Prostate gland (tissue), 2 donors: ENCODE results near the gene MAPKAP1. TPM values are rescaled to one million over a fixed set of nuclear protein-coding genes. Genes with fewer than 3 reads are reported as not detected.
A peak's percentile ranks its signal among the peaks of the same experiment; 100 is the strongest.

ENCODE experiments used
- DNase-seq: peaks from one replicate; pipeline ENCODE4 v3.0.0-alpha.2; 2019; ENCODE audit warnings: low spot score
- H3K27ac ChIP-seq, 2 donors: fragments of 200-600 bp; sonication (generic); 2 replicates each; pipeline ENCODE4 v1.5.1; 2017 to 2019
- H3K27me3 ChIP-seq: fragments of 200-600 bp; sonication (generic); replicated peaks from 2 replicates; pipeline ENCODE4 v1.5.1; 2019; ENCODE audit not compliant: insufficient read depth
- H3K36me3 ChIP-seq, 2 donors: fragments of 200-600 bp; sonication (generic); 1 replicate in 1 of 2; 2 replicates in 1 of 2; pipeline versions ENCODE4 v1.5.1 to v1.8.1; 2017 to 2019
- H3K4me1 ChIP-seq: fragments of 200-600 bp; sonication (generic); replicated peaks from 2 replicates; pipeline ENCODE4 v1.5.1; 2019
- H3K4me3 ChIP-seq, 2 donors: fragments of 200-600 bp; sonication (generic); 2 replicates each; pipeline ENCODE4 v1.5.1; 2017 to 2019
- H3K9me3 ChIP-seq: fragments of 200-600 bp; sonication (generic); 2 replicates; pipeline ENCODE4 v1.5.1; 2017
- POLR2A ChIP-seq: fragments of 450-650 bp; IDR thresholded peaks from one replicate; pipeline ENCODE4 v1.6.1; 2016; ENCODE audit warnings: antibody characterized with exemption, mild to moderate bottlenecking
- POLR2AphosphoS5 ChIP-seq: sonication (generic); formaldehyde crosslinking; IDR thresholded peaks from one replicate; pipeline ENCODE4 v1.6.1; 2017; ENCODE audit warnings: antibody characterized with exemption
- WGBS: methylation state at CpG from one replicate; pipeline ENCODE4 v1.1.5; 2018; 5-methylcytosine and 5-hydroxymethylcytosine counted together
- intact Hi-C: fragments of 100-400 bp; cut with DNase I; formaldehyde crosslinking; loops from one replicate; pipeline ENCODE4 v1.14.2; 2022
- total RNA-seq, 2 donors: library from RNA; depleted of rRNA; stranded (reverse); fragments of >200 nt; gene quantifications; one replicate each; pipeline ENCODE4 v1.1.0, GENCODE V29; 2016
- TF ChIP-seq, protein P1 (sequence below), 4 experiments: fragments of 200-600 bp in 2 of 4; fragments of 450-650 bp in 2 of 4; sonication (generic) in 2 of 4; IDR thresholded peaks; 1 replicate in 3 of 4; 2 replicates in 1 of 4; pipeline ENCODE4 v1.5.1; 2016 to 2019; ENCODE audit warnings: antibody characterized with exemption in 4 of 4, mild to moderate bottlenecking in 2 of 4, moderate library complexity in 2 of 4

Gene MAPKAP1
- total RNA-seq, 2 donors from 2014 or later = 62.4 to 91.2 TPM

DNA sequence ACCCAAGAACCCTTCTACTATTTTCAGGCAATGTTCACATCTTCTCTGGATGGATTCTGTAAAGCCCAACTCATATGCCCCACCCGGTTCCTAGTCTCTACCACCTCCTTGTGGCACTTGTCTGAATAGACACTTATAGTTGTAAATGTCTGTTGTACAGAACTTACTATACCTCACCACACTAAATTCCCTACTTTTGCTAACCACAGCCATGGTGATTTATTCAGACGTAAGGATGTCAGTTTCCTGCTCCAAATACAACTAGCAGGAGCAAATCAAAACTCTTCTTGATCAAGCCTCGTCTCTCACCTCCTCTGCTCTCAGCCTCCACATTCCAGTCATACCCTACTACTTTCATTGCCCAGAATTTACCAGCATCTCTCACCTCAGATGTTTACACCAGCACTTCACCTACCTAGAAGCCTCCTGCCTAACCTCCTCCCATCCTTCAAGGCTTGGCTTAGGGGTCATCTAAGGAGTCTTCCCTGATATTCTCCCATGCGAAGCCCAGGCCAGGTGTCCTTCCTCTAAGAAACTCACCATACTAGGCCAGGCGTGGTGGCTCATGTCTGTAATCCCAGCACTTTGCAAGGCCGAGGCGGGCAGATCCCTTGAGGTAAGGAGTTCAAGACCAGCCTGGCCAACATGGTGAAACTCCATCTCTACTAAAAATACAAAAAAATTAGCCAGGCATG, 75.5 kb downstream of the MAPKAP1 start:
- no peaks in the 10 kb centered on the region for H3K36me3 ChIP-seq
- 90% methylated on average over 7 of the region's 7 CpGs for WGBS
- H3K4me1 ChIP-seq = peaks cover 8% of the 10 kb centered on the region
- intact Hi-C loops = loop anchor here (2.0 to 10.0 kb wide), 2 partner anchors 223 to 593 kb away; no protein-coding TSS in a partner anchor
- H3K27ac ChIP-seq = no peak overlapping the region
- no peaks in the 10 kb centered on the region for H3K27me3 ChIP-seq
- peak; percentile 12 for DNase-seq
- no peak overlapping the region for H3K4me3 ChIP-seq
- TF ChIP-seq POLR2A = no peak
- TF ChIP-seq, protein P1, sequence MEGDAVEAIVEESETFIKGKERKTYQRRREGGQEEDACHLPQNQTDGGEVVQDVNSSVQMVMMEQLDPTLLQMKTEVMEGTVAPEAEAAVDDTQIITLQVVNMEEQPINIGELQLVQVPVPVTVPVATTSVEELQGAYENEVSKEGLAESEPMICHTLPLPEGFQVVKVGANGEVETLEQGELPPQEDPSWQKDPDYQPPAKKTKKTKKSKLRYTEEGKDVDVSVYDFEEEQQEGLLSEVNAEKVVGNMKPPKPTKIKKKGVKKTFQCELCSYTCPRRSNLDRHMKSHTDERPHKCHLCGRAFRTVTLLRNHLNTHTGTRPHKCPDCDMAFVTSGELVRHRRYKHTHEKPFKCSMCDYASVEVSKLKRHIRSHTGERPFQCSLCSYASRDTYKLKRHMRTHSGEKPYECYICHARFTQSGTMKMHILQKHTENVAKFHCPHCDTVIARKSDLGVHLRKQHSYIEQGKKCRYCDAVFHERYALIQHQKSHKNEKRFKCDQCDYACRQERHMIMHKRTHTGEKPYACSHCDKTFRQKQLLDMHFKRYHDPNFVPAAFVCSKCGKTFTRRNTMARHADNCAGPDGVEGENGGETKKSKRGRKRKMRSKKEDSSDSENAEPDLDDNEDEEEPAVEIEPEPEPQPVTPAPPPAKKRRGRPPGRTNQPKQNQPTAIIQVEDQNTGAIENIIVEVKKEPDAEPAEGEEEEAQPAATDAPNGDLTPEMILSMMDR (IDR thresholded peaks at IDR 0.05) = peak in 3 of 4 experiments; percentile 49 to 64 (median 53)
- no peaks in the 10 kb centered on the region for H3K9me3 ChIP-seq

DNA sequence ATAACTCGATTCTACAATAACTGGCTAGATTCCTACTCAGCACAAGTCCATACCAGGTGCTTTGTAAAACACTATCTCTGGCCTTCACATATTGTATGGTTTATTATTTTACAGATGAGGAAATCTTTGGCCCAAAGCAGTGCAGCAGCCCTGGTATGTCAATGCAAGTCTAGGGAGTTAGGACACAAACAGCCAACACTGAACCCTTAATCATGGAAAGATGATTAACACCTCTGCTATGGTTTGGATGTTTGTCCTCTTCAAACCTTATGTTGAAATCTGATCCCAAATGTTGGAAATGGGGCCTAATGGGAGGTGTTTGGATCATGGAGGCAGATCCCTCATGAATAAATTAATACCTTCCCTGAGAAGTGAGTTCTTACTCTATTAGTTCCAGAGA, 76.6 kb downstream of the MAPKAP1 start:
- intact Hi-C loops = loop anchor here (2.0 to 10.0 kb wide), 2 partner anchors 222 to 594 kb away; no protein-coding TSS in a partner anchor
- Histone ChIP-seq H3K9me3 (no peaks in the 10 kb centered on the region), H3K27me3 (no peaks in the 10 kb centered on the region), H3K4me3 (no peak overlapping the region), H3K36me3 (no peaks in the 10 kb centered on the region), H3K27ac (no peak overlapping the region), H3K4me1 (peaks cover 8% of the 10 kb centered on the region)
- no peak for DNase-seq
- WGBS = 96% methylated on average over 1 of the region's 1 CpG
- TF ChIP-seq, protein P1 (IDR thresholded peaks at IDR 0.05) = no peak
- TF ChIP-seq POLR2A (no peak), POLR2AphosphoS5 (no peak)

DNA sequence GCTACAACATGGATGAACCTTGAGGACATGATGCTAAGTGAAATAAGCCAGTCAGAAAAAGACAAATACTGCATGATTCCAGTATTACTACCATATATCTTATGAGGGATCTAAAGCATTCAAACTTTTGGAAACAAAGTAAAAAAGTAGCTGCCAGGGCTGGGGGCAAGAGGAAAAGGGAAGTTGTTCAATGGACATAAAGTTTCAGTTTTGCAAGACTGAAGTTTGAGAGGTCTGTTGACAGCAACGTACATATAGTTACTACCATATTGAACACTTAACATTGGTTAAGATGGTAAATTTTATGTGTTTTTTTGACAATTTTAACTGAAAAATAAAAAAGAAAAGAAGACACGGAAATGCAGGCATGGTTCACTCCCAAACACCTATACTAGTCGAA, 77.6 kb downstream of the MAPKAP1 start:
- Histone ChIP-seq H3K36me3 (no peaks in the 10 kb centered on the region), H3K4me3 (no peak overlapping the region), H3K4me1 (peaks cover 8% of the 10 kb centered on the region), H3K9me3 (no peaks in the 10 kb centered on the region), H3K27ac (no peak overlapping the region), H3K27me3 (no peaks in the 10 kb centered on the region)
- TF ChIP-seq POLR2AphosphoS5 (no peak), POLR2A (no peak)
- TF ChIP-seq, protein P1 (IDR thresholded peaks at IDR 0.05) = no peak
- DNase-seq = no peak
- WGBS = 88% methylated on average over 3 of the region's 3 CpGs
- intact Hi-C loops = no loop called here

DNA sequence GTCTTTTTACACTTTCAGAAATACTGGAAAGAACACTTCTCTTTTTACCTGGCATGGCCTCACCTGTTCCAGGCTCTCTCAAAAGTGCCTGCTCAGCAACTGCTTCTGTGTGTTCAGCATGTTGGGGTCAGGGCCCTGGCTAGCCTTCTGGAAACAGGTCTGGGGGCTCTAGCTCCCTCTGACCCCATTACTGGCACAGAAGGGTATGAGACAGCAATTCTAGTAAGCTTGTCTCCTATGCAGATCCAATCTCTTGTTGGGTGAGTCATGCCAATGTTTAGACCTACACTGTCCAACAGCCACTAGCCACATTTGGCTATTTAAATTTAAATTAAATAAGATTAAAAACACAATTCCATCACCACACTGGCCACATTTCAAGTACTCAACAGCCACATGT, 80.8 kb downstream of the MAPKAP1 start:
- DNase-seq = no peak
- Histone ChIP-seq H3K4me1 (no peaks in the 10 kb centered on the region), H3K27ac (no peak overlapping the region), H3K9me3 (no peaks in the 10 kb centered on the region), H3K27me3 (no peaks in the 10 kb centered on the region), H3K4me3 (no peak overlapping the region), H3K36me3 (no peaks in the 10 kb centered on the region)
- TF ChIP-seq, protein P1 (IDR thresholded peaks at IDR 0.05) = no peak
- TF ChIP-seq POLR2AphosphoS5 (no peak), POLR2A (no peak)
- intact Hi-C loops = no loop called here

DNA sequence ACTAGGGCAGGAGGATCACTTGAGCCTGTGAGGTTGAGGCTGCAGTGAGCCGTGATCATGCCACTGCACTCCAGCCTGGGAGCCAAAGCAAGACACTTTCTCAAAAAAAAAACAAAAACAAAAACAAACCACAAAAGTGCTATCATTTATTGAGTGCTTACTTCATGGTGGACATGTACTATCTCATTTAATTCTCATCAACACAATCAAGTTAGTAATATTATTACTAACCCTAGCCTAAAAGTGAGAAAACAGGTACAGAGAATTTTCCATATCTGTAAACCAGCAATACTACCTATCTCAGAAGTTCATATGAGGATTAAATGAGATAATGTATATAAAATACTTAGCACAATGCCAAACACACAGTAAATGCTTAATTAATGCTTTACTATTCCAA, 85.8 kb downstream of the MAPKAP1 start:
- H3K4me3 ChIP-seq = no peak overlapping the region
- H3K27me3 ChIP-seq = no peaks in the 10 kb centered on the region
- no peaks in the 10 kb centered on the region for H3K4me1 ChIP-seq
- WGBS = 100% methylated on average over 1 of the region's 1 CpG
- no peaks in the 10 kb centered on the region for H3K9me3 ChIP-seq
- H3K27ac ChIP-seq = no peak overlapping the region
- DNase-seq = no peak
- TF ChIP-seq, protein P1 (IDR thresholded peaks at IDR 0.05) = no peak
- TF ChIP-seq POLR2A = no peak
- TF ChIP-seq POLR2AphosphoS5 = no peak
- intact Hi-C loops = no loop called here
- no peaks in the 10 kb centered on the region for H3K36me3 ChIP-seq
